HepG2 (cell line): ENCODE results near the gene ABTB2. TPM values are rescaled to one million over a fixed set of nuclear protein-coding genes. Genes with fewer than 3 reads are reported as not detected.

ENCODE experiments used
- BATF2 ChIP-seq: sonication (generic); formaldehyde crosslinking; IDR thresholded peaks from 2 replicates; pipeline ENCODE4 v1.8.0; 2022; ENCODE audit warnings: mild to moderate bottlenecking, missing genetic modification reagents, moderate library complexity
- CBFB ChIP-seq: sonication (generic); formaldehyde crosslinking; IDR thresholded peaks from 2 replicates; pipeline ENCODE4 v1.4.0; 2020; ENCODE audit warnings: missing genetic modification reagents
- CCDC6 ChIP-seq: sonication (generic); formaldehyde crosslinking; IDR thresholded peaks from 2 replicates; pipeline ENCODE4 v1.8.1; 2022; ENCODE audit warnings: mild to moderate bottlenecking, missing genetic modification reagents, moderate library complexity
- CREB1 ChIP-seq, 2 experiments: fragments of 450-650 bp in 1 of 2; IDR thresholded peaks; 2 replicates each; pipeline ENCODE4 v1.6.1; 2016 to 2017; ENCODE audit warnings: control low read depth in 1 of 2, mild to moderate bottlenecking in 1 of 2, missing compliant biosample characterization in 1 of 2, missing genetic modification characterization in 1 of 2
- EHMT2 ChIP-seq: fragments of 200-600 bp; sonication (generic); IDR thresholded peaks from 2 replicates; pipeline ENCODE4 v1.7.0; 2017; ENCODE audit warnings: antibody characterized with exemption, low read depth, low read length, borderline replicate concordance
- FOSL1 ChIP-seq: sonication (generic); formaldehyde crosslinking; IDR thresholded peaks from 2 replicates; pipeline ENCODE4 v1.9.0; 2021; ENCODE audit warnings: missing genetic modification reagents, borderline replicate concordance
- FOXO1 ChIP-seq: sonication (generic); formaldehyde crosslinking; IDR thresholded peaks from 2 replicates; pipeline ENCODE4 v1.4.0; 2020; ENCODE audit warnings: missing genetic modification reagents
- POGK ChIP-seq: sonication (generic); formaldehyde crosslinking; conservative IDR thresholded peaks from 2 replicates; pipeline ENCODE4 v1.8.0; 2022; ENCODE audit warnings: mild to moderate bottlenecking, moderate library complexity, missing genetic modification reagents
- SPEN ChIP-seq: sonication (generic); formaldehyde crosslinking; IDR thresholded peaks from 2 replicates; pipeline ENCODE4 v1.5.1; 2020; ENCODE audit warnings: low read depth, mild to moderate bottlenecking, missing genetic modification reagents
- ZMAT3 ChIP-seq: sonication (generic); formaldehyde crosslinking; conservative IDR thresholded peaks from 2 replicates; pipeline ENCODE4 v1.7.0; 2021; ENCODE audit warnings: missing genetic modification reagents
- ZNF207 ChIP-seq: fragments of 450-650 bp; IDR thresholded peaks from 2 replicates; pipeline ENCODE4 v1.6.1; 2016; ENCODE audit warnings: antibody characterized with exemption, borderline replicate concordance
- ZNF280B ChIP-seq: sonication (generic); formaldehyde crosslinking; IDR thresholded peaks from 2 replicates; pipeline ENCODE4 v1.5.0; 2020; ENCODE audit warnings: missing genetic modification reagents, mild to moderate bottlenecking, borderline replicate concordance
- ZNF333 ChIP-seq: sonication (generic); formaldehyde crosslinking; IDR thresholded peaks from 2 replicates; pipeline ENCODE4 v1.4.0; 2020; ENCODE audit warnings: mild to moderate bottlenecking, missing genetic modification reagents, borderline replicate concordance
- ZNF609 ChIP-seq: sonication (generic); formaldehyde crosslinking; IDR thresholded peaks from 2 replicates; pipeline ENCODE4 v1.4.0; 2020; ENCODE audit warnings: mild to moderate bottlenecking, missing genetic modification reagents, borderline replicate concordance
- ZNF761 ChIP-seq: sonication (generic); formaldehyde crosslinking; conservative IDR thresholded peaks from 2 replicates; pipeline ENCODE4 v1.4.0; 2020; ENCODE audit warnings: mild to moderate bottlenecking, missing genetic modification reagents
- ZNF770 ChIP-seq: sonication (generic); formaldehyde crosslinking; IDR thresholded peaks from 2 replicates; pipeline ENCODE4 v1.5.0; 2020; ENCODE audit warnings: mild to moderate bottlenecking, missing genetic modification reagents
- polyA plus RNA-seq, 8 experiments: library from polyadenylated mRNA; depleted of rRNA in 3 of 8; stranded (reverse) in 7 of 8; unstranded in 1 of 8; fragments of >200 nt; fragmentation: Illumina TruSeq in 4 of 8; extraction: Trizol in 4 of 8; gene quantifications; 2 replicates each; pipeline versions ENCODE4 v1.2.1 to v1.2.3, GENCODE V29; 2011 to 2016; ENCODE audit warnings: low read depth in 4 of 8, missing spikeins in 1 of 8, mixed read lengths in 1 of 8; ENCODE audit not compliant: insufficient read depth in 1 of 8
- total RNA-seq, 5 experiments: library from RNA; depleted of rRNA; stranded (reverse); fragments of >200 nt; fragmentation: Illumina TruSeq; extraction: Trizol; gene quantifications; 2 replicates each; pipeline ENCODE4 v1.2.3, GENCODE V29; 2016; ENCODE audit warnings: low read depth in 1 of 5

The ABTB2 gene
- total and polyA plus RNA-seq, 2 of the 13 experiments (the other 11 are each of a cell fraction or from before 2014, with no cell fraction given) = 5.1 to 15.4 TPM

GRCh38 chr11:34363363-34364084 is 5.7 kb upstream of the ABTB2 start (continued):
- no peak for TF ChIP-seq CBFB (CRISPR knock-in tag)
- no peak for TF ChIP-seq POGK (CRISPR knock-in tag)
- TF ChIP-seq ZNF207 = no peak
- peak; percentile 60; the same call in 1 of the 2 replicates for TF ChIP-seq ZNF609 (CRISPR knock-in tag)
- no peak for TF ChIP-seq ZNF280B (CRISPR knock-in tag)
- no peak for TF ChIP-seq CCDC6 (CRISPR knock-in tag)
- TF ChIP-seq EHMT2 = no peak
- TF ChIP-seq ZNF761 (CRISPR knock-in tag) = no peak
- TF ChIP-seq ZNF333 (CRISPR knock-in tag) = no peak
- no peak for TF ChIP-seq FOSL1 (CRISPR knock-in tag)
- TF ChIP-seq CREB1 (IDR thresholded peaks at IDR 0.05) = no peak
- TF ChIP-seq CREB1 (CRISPR knock-in tag; IDR thresholded peaks at IDR 0.05) = no peak
- TF ChIP-seq SPEN (CRISPR knock-in tag) = no peak
- TF ChIP-seq BATF2 (CRISPR knock-in tag) = no peak
- TF ChIP-seq FOXO1 = peak; percentile 33; the same call in 1 of the 2 replicates
- no peak for TF ChIP-seq ZNF770 (CRISPR knock-in tag)
- TF ChIP-seq ZMAT3 (CRISPR knock-in tag) = no peak
